Progenitor cell of endocrine pancreas (in vitro differentiated cells): ENCODE results near the gene LAMC3. TPM values are rescaled to one million over a fixed set of nuclear protein-coding genes. Genes with fewer than 3 reads are reported as not detected.

Experiments used
- DNase-seq: peaks from one replicate; pipeline ENCODE4 v3.0.0; 2021; ENCODE audit warnings: low spot score; ENCODE audit not compliant: unreplicated experiment
- H3K27ac Mint-ChIP-seq: 2 replicates; pipeline ENCODE4 v1.8.0; 2021; ENCODE audit warnings: mild to moderate bottlenecking, moderate library complexity, mixed read lengths
- H3K27me3 Mint-ChIP-seq: 2 replicates; pipeline ENCODE4 v1.8.0; 2021; ENCODE audit warnings: mixed read lengths
- H3K36me3 Mint-ChIP-seq: 2 replicates; pipeline ENCODE4 v1.8.0; 2022; ENCODE audit warnings: mixed read lengths; ENCODE audit not compliant: insufficient read depth
- H3K4me1 Mint-ChIP-seq: 2 replicates; pipeline ENCODE4 v1.8.0; 2021; ENCODE audit warnings: low read depth, mixed read lengths
- H3K4me3 Mint-ChIP-seq: 2 replicates; pipeline ENCODE4 v1.8.0; 2021; ENCODE audit warnings: low read depth, mild to moderate bottlenecking, moderate library complexity, mixed read lengths
- H3K9me3 Mint-ChIP-seq: 2 replicates; pipeline ENCODE4 v1.8.0; 2021; ENCODE audit warnings: low read depth, mixed read lengths
- CTCF ChIP-seq: fragments of 200-600 bp; sonication (generic); IDR thresholded peaks from one replicate; pipeline ENCODE4 v1.5.0; 2021; ENCODE audit warnings: antibody characterized with exemption, mild to moderate bottlenecking; ENCODE audit not compliant: unreplicated experiment
- total RNA-seq: library from RNA; stranded (reverse); gene quantifications from 2 replicates; pipeline ENCODE4 v1.2.1, GENCODE V29; 2021

Gene LAMC3
- total RNA-seq, 1 donor from 2014 or later, result 0.12 TPM

- peaks cover 23% of the 10 kb centered on the region for H3K27me3 Mint-ChIP-seq
- no peak for DNase-seq
- H3K36me3 Mint-ChIP-seq, result no peaks in the 10 kb centered on the region
- no peak for TF ChIP-seq CTCF
- no peak overlapping the region for H3K27ac Mint-ChIP-seq
- no peaks in the 10 kb centered on the region for H3K9me3 Mint-ChIP-seq
- no peaks in the 10 kb centered on the region for H3K4me1 Mint-ChIP-seq
- no peak overlapping the region for H3K4me3 Mint-ChIP-seq
Measured at GRCh38 chr9:130970855-130971254, 38.1 kb upstream of the LAMC3 start.

- DNase-seq, result no peak
- no peak overlapping the region for H3K4me3 Mint-ChIP-seq
- TF ChIP-seq CTCF, result no peak
- no peaks in the 10 kb centered on the region for H3K36me3 Mint-ChIP-seq
- no peak overlapping the region for H3K27ac Mint-ChIP-seq
- no peaks in the 10 kb centered on the region for H3K9me3 Mint-ChIP-seq
- no peaks in the 10 kb centered on the region for H3K4me1 Mint-ChIP-seq
- peaks cover 23% of the 10 kb centered on the region for H3K27me3 Mint-ChIP-seq
Measured at GRCh38 chr9:130971294-130971849, 37.6 kb upstream of the LAMC3 start.

- no peak for TF ChIP-seq CTCF
- no peaks in the 10 kb centered on the region for H3K9me3 Mint-ChIP-seq
- peaks cover 23% of the 10 kb centered on the region for H3K27me3 Mint-ChIP-seq
- no peaks in the 10 kb centered on the region for H3K4me1 Mint-ChIP-seq
- H3K27ac Mint-ChIP-seq, result no peak overlapping the region
- DNase-seq, result no peak
- H3K4me3 Mint-ChIP-seq, result no peak overlapping the region
- no peaks in the 10 kb centered on the region for H3K36me3 Mint-ChIP-seq
Measured at GRCh38 chr9:130972277-130972956, 36.6 kb upstream of the LAMC3 start.

- H3K27ac Mint-ChIP-seq, result no peak overlapping the region
- H3K27me3 Mint-ChIP-seq, result peaks cover 23% of the 10 kb centered on the region
- H3K9me3 Mint-ChIP-seq, result no peaks in the 10 kb centered on the region
- no peaks in the 10 kb centered on the region for H3K36me3 Mint-ChIP-seq
- no peak for TF ChIP-seq CTCF
- DNase-seq, result no peak
- no peaks in the 10 kb centered on the region for H3K4me1 Mint-ChIP-seq
- no peak overlapping the region for H3K4me3 Mint-ChIP-seq
Measured at GRCh38 chr9:130972957-130973685, 35.9 kb upstream of the LAMC3 start.

GRCh38 chr9:130973686-130974281 is 35.2 kb upstream of the LAMC3 start:
- no peak overlapping the region for H3K4me3 Mint-ChIP-seq
- no peak overlapping the region for H3K27ac Mint-ChIP-seq

More at GRCh38 chr9:130973686-130974281, 35.2 kb upstream of the LAMC3 start:
- Mint-ChIP-seq H3K36me3 (no peaks in the 10 kb centered on the region), H3K9me3 (no peaks in the 10 kb centered on the region), H3K27me3 (peaks cover 23% of the 10 kb centered on the region), H3K4me1 (no peaks in the 10 kb centered on the region)
- DNase-seq, result no peak
- TF ChIP-seq CTCF, result no peak
